ENCODE results near the gene TMEM115.

DNA sequence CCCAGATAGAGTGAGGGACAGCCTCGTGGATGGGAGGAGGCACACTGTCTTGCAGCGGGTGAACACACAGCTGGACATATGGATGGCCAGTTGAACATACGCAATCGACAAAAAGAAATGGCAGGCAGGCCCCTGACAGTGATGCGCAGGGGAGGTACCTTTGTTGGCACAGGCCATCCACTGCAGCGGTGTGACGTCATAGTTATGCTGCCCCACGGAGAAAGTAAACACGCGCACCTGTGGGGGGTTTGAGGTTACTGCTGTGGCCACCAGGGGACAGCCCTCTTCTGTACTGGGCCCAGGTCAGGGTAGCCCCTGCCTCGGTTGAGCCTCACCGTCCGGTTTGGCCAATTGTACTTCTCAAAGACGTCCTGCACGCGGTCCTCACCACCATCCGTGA lies 19.4 kb upstream of the TMEM115 start:
- no peak for TF ChIP-seq POLR2A (IDR thresholded peaks at IDR 0.05; ENCODE audit: insufficient read depth in 1 of 2, low read depth in 2 of 2, low read length in 2 of 2)
- no peak for TF ChIP-seq ZNF713 (CRISPR knock-in tag; IDR thresholded peaks at IDR 0.05)

Data from HepG2 (cell line).